ENCODE measurements around the gene BRD4. TPM values are rescaled to one million over a fixed set of nuclear protein-coding genes. Genes with fewer than 3 reads are reported as not detected.
A peak's percentile ranks its signal among the peaks of the same experiment; 100 is the strongest.

The BRD4 gene
- total RNA-seq, 4 donors from 2014 or later = 34.7 to 69.6 (median 36.0) TPM

GRCh38 chr19:15296353-15296752 lies 36.0 kb downstream of the BRD4 start:
- Histone ChIP-seq H3K36me3 (no peaks in the 10 kb centered on the region), H3K4me3 (no peak overlapping the region), H3K4me1 (peaks cover 3 to 99% (median 83%) of the 10 kb centered on the region in 4 donors)

DNA sequence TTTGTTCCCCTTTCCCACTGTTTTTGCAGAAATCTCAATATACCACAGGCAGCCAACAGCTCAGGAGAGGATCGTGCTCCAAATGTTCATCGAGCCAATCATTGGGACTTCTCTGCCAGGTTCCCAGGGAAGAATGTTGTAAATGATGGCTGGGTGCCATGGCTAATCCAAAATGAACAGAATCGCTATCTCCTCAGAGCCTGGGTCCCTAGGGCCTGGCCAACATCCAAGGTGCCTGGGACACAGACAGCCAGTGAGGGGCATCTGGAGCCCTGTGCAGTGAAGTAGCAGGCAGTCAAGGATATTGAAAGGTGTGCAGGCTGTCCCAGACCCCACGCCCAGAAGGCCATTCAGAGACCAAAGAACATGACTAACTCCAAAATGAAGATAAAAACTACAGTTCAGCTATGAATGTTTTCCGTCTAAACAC lies 37.8 kb downstream of the BRD4 start:
- TF ChIP-seq POLR2A (IDR thresholded peaks at IDR 0.05) = no peak
- TF ChIP-seq, protein P1, sequence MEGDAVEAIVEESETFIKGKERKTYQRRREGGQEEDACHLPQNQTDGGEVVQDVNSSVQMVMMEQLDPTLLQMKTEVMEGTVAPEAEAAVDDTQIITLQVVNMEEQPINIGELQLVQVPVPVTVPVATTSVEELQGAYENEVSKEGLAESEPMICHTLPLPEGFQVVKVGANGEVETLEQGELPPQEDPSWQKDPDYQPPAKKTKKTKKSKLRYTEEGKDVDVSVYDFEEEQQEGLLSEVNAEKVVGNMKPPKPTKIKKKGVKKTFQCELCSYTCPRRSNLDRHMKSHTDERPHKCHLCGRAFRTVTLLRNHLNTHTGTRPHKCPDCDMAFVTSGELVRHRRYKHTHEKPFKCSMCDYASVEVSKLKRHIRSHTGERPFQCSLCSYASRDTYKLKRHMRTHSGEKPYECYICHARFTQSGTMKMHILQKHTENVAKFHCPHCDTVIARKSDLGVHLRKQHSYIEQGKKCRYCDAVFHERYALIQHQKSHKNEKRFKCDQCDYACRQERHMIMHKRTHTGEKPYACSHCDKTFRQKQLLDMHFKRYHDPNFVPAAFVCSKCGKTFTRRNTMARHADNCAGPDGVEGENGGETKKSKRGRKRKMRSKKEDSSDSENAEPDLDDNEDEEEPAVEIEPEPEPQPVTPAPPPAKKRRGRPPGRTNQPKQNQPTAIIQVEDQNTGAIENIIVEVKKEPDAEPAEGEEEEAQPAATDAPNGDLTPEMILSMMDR (IDR thresholded peaks at IDR 0.05) = no peak
- no peak for TF ChIP-seq EP300 (IDR thresholded peaks at IDR 0.05)
- Histone ChIP-seq H3K27ac (peak overlapping the region in 2 of 4 donors; percentile 38 to 66), H3K9me3 (no peaks in the 10 kb centered on the region), H3K4me3 (no peak overlapping the region), H3K4me1 (peaks cover 3 to 99% (median 91%) of the 10 kb centered on the region in 4 donors), H3K27me3 (no peaks in the 10 kb centered on the region), H3K36me3 (no peaks in the 10 kb centered on the region)
- DNase-seq (ENCODE audit: low spot score in 2 of 2) = no peak
- 44 to 51% methylated on average over 5 of the region's 5 CpGs for WGBS, 2 donors

More at GRCh38 chr19:15296353-15296752, 36.0 kb downstream of the BRD4 start:
- Histone ChIP-seq H3K27ac (peak overlapping the region in 2 of 4 donors; percentile 64 to 73), H3K27me3 (no peaks in the 10 kb centered on the region), H3K9me3 (no peaks in the 10 kb centered on the region)
- no peak for TF ChIP-seq EP300 (IDR thresholded peaks at IDR 0.05)
- TF ChIP-seq, protein P1 (IDR thresholded peaks at IDR 0.05) = no peak
- no peak for TF ChIP-seq POLR2A (IDR thresholded peaks at IDR 0.05)
- WGBS, 2 donors = 54 to 59% methylated on average over 10 of the region's 10 CpGs
- DNase-seq (ENCODE audit: low spot score in 2 of 2) = no peak

DNA sequence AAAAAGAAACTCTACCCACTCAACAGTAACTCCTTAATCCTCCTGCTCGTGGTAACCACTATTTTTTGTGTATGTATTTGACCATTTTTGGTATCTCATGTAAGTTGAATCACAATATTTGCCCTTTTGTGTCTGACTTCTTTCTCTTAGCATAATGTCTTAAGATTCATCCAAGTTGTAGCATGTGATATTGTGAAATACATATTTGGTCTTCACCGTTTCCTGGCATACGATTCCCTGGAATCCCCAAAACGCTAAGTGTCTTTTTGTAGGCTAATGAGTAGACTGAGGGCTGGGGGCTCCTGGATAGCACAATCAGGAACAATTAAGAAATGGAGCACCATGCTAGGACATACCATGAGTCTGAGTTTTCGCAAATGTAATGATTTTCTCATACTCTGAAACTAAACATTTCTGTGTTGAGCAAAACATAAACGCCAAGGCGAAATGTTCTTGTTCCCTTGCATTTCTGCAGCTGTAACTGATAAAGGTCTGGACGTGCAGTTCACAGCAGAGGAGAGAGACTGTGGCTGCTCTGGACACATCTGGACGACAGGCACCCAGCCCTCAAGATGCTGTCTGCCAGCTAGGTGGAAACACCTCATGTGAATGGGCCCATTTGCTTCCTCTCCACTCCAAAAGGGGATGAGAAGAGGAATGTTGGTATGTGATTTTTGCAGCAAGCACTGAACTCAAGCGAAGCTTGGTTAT lies 38.4 kb downstream of the BRD4 start:
- 47 to 49% methylated on average over 10 of the region's 10 CpGs for WGBS, 2 donors
- Histone ChIP-seq H3K4me1 (peaks cover 3 to 100% (median 93%) of the 10 kb centered on the region in 4 donors), H3K9me3 (no peaks in the 10 kb centered on the region), H3K27me3 (no peaks in the 10 kb centered on the region), H3K4me3 (no peak overlapping the region), H3K36me3 (no peaks in the 10 kb centered on the region), H3K27ac (peak overlapping the region in 2 of 4 donors; percentile 4 to 66)
- DNase-seq (ENCODE audit: low spot score in 2 of 2) = no peak
- TF ChIP-seq EP300 (IDR thresholded peaks at IDR 0.05) = no peak
- no peak for TF ChIP-seq POLR2A (IDR thresholded peaks at IDR 0.05)
- TF ChIP-seq, protein P1 (IDR thresholded peaks at IDR 0.05) = no peak

DNA sequence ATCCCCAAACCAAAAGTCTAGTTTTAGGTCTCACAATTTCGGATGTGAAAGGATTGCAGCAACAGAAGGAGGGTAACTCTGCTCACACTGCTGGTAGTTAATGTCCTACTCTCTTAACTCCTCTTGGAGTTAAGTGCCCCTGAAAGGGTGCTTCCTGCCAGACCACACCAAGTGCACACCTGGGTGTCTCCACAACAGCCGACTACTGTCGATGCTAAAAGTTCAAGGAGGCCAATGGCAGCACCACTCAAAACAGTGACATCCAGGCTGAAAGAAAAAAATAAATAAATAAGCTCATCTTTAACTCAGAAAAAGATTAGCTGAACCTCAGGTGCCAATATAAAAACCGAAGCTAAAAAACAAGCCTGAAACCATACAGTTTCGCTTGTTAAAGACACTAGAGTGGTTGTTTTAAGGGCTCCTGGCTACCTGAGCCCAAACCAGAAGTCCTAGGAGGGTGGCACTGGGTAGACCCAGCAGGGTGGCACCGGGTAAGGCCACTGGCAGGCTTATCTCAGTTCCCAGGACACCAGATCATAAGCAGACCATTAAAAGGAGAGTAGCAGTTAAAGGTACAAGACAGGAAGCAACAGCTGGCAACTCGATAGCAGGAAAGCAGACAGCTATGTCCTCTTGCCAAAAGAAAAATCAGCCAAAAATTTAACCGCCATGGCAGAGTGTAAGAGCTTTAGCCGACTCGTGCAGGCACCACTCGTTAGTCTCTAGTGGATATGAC lies 39.3 kb downstream of the BRD4 start:
- Histone ChIP-seq H3K36me3 (no peaks in the 10 kb centered on the region), H3K9me3 (no peaks in the 10 kb centered on the region), H3K27me3 (no peaks in the 10 kb centered on the region), H3K4me3 (no peak overlapping the region), H3K4me1 (peaks cover 8 to 100% (median 90%) of the 10 kb centered on the region in 4 donors), H3K27ac (peak overlapping the region in 3 of 4 donors; percentile 4 to 66 (median 21))
- TF ChIP-seq POLR2A (IDR thresholded peaks at IDR 0.05) = no peak
- 47 to 49% methylated on average over 11 of the region's 11 CpGs for WGBS, 2 donors
- DNase-seq (ENCODE audit: low spot score in 2 of 2) = no peak

DNA sequence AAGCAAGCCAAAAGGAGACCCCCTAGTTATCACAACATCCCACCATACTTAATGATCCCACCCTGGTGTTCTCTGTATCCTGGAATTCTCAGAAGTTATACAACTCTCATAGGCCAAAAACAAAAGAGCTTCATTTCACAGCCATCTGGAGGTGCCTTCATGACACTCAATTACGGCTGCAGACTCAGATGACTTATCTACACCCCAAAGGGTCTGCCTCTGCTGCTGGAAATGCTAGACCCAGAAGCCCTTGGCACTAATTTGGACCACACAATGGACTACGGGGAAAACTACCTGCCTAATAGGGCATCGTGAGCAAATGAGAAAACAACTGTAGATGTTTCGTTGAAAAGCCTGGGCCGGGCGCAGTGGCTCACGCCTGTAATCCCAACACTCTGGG lies 40.2 kb downstream of the BRD4 start:
- peak overlapping the region in 1 of 4 donors; percentile 44 for H3K27ac ChIP-seq
- H3K9me3 ChIP-seq = no peaks in the 10 kb centered on the region
- H3K4me3 ChIP-seq = no peak overlapping the region
- H3K36me3 ChIP-seq = no peaks in the 10 kb centered on the region
- WGBS, 2 donors = 82 to 86% methylated on average over 7 of the region's 7 CpGs
- peaks cover 7 to 100% (median 90%) of the 10 kb centered on the region in 4 donors for H3K4me1 ChIP-seq
- TF ChIP-seq, protein P1 (IDR thresholded peaks at IDR 0.05) = no peak
- TF ChIP-seq POLR2A (IDR thresholded peaks at IDR 0.05) = no peak
- no peak for TF ChIP-seq EP300 (IDR thresholded peaks at IDR 0.05)
- DNase-seq (ENCODE audit: low spot score in 2 of 2) = no peak
- no peaks in the 10 kb centered on the region for H3K27me3 ChIP-seq

All from tibial nerve (tissue), 4 donors.